DLD1 (cell line): ENCODE measurements around the gene TMEFF2.

Experiments used
- in situ Hi-C: cut with HindIII; loops from 2 replicates; pipeline ENCODE4 v1.10.0; 2017; ENCODE audit warnings: low sequenced_read_pairs

Gene TMEFF2

GRCh38 chr2:192026059-192026824, 168.5 kb downstream of the TMEFF2 start:
- in situ Hi-C loops = no loop called here

- in situ Hi-C loops = no loop called here
Observed at GRCh38 chr2:192025637-192026036, 169.1 kb downstream of the TMEFF2 start.

GRCh38 chr2:192023006-192023405, 171.7 kb downstream of the TMEFF2 start:
- in situ Hi-C loops = no loop called here

- in situ Hi-C loops = no loop called here
Observed at GRCh38 chr2:192017844-192018243, 176.9 kb downstream of the TMEFF2 start.

- in situ Hi-C loops = no loop called here
Observed at GRCh38 chr2:192016265-192016664, 178.5 kb downstream of the TMEFF2 start.

GRCh38 chr2:192013211-192013610, 181.5 kb downstream of the TMEFF2 start:
- in situ Hi-C loops = no loop called here

- in situ Hi-C loops = no loop called here
Observed at GRCh38 chr2:192011196-192011595, 183.5 kb downstream of the TMEFF2 start.

- in situ Hi-C loops = no loop called here
Observed at GRCh38 chr2:192010073-192010472, 184.7 kb downstream of the TMEFF2 start.

GRCh38 chr2:192007581-192008228, 187.0 kb downstream of the TMEFF2 start:
- in situ Hi-C loops = no loop called here

- in situ Hi-C loops = no loop called here
Observed at GRCh38 chr2:192005211-192005610, 189.5 kb downstream of the TMEFF2 start.

GRCh38 chr2:192004188-192004963, 190.4 kb downstream of the TMEFF2 start:
- in situ Hi-C loops = no loop called here

GRCh38 chr2:192002418-192002817, 192.3 kb downstream of the TMEFF2 start:
- in situ Hi-C loops = no loop called here

GRCh38 chr2:192000196-192000980, 194.3 kb downstream of the TMEFF2 start:
- in situ Hi-C loops = no loop called here

- in situ Hi-C loops = no loop called here
Observed at GRCh38 chr2:191999101-191999841, 195.5 kb downstream of the TMEFF2 start.

GRCh38 chr2:191995285-191995684, 199.4 kb downstream of the TMEFF2 start:
- in situ Hi-C loops = no loop called here

GRCh38 chr2:191994749-191995148, 200.0 kb downstream of the TMEFF2 start:
- in situ Hi-C loops = no loop called here

- in situ Hi-C loops = no loop called here
Observed at GRCh38 chr2:191991442-191991841, 203.3 kb downstream of the TMEFF2 start.

- in situ Hi-C loops = no loop called here
Observed at GRCh38 chr2:191985740-191986139, 209.0 kb downstream of the TMEFF2 start.

GRCh38 chr2:191983591-191983990, 211.1 kb downstream of the TMEFF2 start:
- in situ Hi-C loops = no loop called here

- in situ Hi-C loops = no loop called here
Observed at GRCh38 chr2:191983186-191983585, 211.5 kb downstream of the TMEFF2 start.
